Fibroblast of lung (primary cell): Measurements from ENCODE around the gene CLPTM1.

Source experiments
- EZH2 ChIP-seq: IDR thresholded peaks from 2 replicates; pipeline ENCODE4 v1.5.1; 2012; ENCODE audit warnings: low read length, control low read depth, mild to moderate bottlenecking; ENCODE audit errors: missing control alignments
- TF ChIP-seq, protein P1 (sequence below), 2 donors: IDR thresholded peaks in 1 of 2; conservative IDR thresholded peaks in 1 of 2; 1 replicate in 1 of 2; 2 replicates in 1 of 2; pipeline ENCODE4 v1.5.1; 2011 to 2012; ENCODE audit warnings: low read length in 2 of 2, control low read depth in 1 of 2, inconsistent platforms in 1 of 2, low read depth in 1 of 2, mild to moderate bottlenecking in 1 of 2

DNA sequence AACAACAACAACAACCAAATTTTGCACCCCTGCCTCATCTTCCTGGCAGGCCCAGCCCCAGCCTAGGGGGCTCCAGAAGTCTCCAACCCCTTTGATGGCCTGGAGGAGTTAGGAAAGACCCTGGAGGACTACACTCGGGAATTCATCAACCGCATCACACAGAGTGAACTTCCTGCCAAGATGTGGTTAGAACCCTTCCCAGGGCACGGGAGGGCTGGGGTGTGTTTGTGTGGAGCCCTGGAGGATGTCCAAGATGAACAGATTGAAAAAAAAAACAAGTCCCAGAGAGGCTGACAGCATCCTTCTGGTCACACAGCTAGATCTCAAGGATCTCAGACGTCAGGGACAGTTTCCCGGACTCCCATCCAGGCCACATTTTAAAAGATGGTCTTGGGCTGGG lies 27.4 kb upstream of the CLPTM1 start:
- TF ChIP-seq, protein P1, sequence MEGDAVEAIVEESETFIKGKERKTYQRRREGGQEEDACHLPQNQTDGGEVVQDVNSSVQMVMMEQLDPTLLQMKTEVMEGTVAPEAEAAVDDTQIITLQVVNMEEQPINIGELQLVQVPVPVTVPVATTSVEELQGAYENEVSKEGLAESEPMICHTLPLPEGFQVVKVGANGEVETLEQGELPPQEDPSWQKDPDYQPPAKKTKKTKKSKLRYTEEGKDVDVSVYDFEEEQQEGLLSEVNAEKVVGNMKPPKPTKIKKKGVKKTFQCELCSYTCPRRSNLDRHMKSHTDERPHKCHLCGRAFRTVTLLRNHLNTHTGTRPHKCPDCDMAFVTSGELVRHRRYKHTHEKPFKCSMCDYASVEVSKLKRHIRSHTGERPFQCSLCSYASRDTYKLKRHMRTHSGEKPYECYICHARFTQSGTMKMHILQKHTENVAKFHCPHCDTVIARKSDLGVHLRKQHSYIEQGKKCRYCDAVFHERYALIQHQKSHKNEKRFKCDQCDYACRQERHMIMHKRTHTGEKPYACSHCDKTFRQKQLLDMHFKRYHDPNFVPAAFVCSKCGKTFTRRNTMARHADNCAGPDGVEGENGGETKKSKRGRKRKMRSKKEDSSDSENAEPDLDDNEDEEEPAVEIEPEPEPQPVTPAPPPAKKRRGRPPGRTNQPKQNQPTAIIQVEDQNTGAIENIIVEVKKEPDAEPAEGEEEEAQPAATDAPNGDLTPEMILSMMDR (conservative IDR thresholded peaks at IDR 0.05 in 1 of 2, IDR thresholded peaks at IDR 0.05 in 1 of 2; ENCODE audit: low read depth in 1 of 2, low read length in 2 of 2), result no peak
- no peak for TF ChIP-seq EZH2
